Measurements from ENCODE around the gene ZNF792. TPM values are rescaled to one million over a fixed set of nuclear protein-coding genes. Genes with fewer than 3 reads are reported as not detected.

Gene ZNF792
- total RNA-seq, 4 donors from 2014 or later, result 7.3 to 17.3 (median 7.7) TPM

DNA sequence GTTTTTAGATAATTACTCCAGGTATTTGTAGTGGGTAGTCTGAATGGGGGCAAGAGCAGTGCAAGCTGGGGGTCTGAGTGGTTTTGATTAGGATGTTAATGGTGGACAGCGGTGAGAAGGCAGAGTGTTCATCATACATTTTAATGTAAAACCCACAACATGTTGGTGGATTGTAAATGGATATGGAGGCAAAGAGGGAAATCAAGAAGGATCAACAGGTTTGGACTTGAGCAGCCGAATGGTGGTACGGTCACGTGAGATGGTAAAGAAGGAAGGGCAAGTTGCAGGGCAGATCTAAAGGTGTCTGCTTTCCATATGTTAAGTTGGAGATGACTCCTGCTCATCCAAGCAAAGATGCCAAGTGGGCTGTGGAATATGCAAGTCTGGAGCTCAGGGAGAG, 27.8 kb downstream of the ZNF792 start:
- TF ChIP-seq, protein P1, sequence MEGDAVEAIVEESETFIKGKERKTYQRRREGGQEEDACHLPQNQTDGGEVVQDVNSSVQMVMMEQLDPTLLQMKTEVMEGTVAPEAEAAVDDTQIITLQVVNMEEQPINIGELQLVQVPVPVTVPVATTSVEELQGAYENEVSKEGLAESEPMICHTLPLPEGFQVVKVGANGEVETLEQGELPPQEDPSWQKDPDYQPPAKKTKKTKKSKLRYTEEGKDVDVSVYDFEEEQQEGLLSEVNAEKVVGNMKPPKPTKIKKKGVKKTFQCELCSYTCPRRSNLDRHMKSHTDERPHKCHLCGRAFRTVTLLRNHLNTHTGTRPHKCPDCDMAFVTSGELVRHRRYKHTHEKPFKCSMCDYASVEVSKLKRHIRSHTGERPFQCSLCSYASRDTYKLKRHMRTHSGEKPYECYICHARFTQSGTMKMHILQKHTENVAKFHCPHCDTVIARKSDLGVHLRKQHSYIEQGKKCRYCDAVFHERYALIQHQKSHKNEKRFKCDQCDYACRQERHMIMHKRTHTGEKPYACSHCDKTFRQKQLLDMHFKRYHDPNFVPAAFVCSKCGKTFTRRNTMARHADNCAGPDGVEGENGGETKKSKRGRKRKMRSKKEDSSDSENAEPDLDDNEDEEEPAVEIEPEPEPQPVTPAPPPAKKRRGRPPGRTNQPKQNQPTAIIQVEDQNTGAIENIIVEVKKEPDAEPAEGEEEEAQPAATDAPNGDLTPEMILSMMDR (IDR thresholded peaks at IDR 0.05; ENCODE audit: low read depth), result no peak

DNA sequence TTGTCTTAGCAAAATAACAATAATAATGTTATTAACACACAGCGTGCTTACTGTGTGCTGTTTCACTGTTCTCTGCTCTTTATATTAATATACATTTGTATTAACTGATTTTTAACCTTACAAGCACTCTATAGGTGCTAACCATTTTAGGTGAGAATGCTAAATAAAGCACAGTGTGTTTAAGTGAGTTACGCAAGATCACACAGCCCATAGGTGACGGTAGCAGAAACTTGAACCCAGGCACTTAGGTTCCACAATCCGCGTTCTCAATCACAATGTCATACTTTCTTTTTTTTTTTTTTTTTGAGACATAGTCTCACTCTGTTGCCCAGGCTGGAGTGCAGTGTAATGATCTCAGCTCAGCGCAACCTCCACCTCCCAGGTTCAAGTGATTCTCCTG, 31.5 kb downstream of the ZNF792 start:
- TF ChIP-seq, protein P1 (IDR thresholded peaks at IDR 0.05; ENCODE audit: low read depth), result no peak

DNA sequence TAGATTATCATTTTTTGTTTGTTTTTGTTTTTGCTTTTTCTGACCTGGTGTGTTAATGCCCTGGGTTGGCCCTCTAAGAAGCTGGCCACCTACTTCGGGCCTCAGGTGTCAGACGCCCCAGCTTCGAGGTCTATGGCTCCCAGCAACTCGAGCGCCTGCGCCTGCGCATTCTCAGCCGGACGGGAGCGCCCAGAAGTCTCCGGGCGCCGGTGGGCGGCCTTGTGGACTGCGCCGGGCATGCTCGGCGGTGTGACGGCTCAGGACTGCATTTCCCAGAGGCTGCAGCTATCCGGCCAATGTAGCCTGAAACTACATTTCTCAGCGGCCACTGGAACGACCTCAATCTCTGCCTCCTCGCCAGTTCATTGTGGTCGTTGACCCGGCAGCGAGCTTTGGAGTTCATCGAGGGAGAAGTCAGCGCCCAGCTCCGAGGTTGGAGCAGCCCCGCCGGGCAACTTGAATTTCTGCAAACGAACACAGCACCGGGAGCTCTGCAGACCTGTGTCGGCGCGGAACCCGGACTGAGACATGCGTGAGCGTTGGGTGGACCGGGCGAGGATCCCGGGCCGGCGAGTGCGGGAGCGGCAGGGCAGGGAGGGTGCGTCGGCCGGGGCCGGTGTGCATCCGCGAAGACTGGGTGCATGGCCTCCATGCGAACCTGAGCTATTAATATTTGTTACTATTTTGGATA, 37.2 kb downstream of the ZNF792 start, which contains the start of gene ZNF30:
Gene ZNF30, plus strand, starts transcription at position 219 of the 691 bp plus-strand sequence. CDS start 3,045 bp downstream, outside the sequence.
- TF ChIP-seq, protein P1 (IDR thresholded peaks at IDR 0.05; ENCODE audit: low read depth), result no peak

DNA sequence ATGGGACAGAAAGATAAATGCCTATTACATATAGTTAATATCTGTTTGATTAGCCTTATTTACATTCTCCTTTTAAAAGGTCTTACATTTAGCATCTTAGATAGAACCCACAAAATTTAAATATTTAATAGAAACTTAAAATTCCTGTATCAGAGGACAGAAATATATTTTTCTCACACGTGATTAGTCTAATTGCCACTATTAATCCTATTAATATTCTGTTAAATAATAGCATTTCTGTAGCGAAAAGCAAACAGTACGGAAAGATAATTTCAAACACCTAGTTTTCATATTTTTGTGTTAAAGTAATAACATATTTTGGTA, 37.7 kb downstream of the ZNF792 start:
- TF ChIP-seq, protein P1 (IDR thresholded peaks at IDR 0.05; ENCODE audit: low read depth), result no peak

DNA sequence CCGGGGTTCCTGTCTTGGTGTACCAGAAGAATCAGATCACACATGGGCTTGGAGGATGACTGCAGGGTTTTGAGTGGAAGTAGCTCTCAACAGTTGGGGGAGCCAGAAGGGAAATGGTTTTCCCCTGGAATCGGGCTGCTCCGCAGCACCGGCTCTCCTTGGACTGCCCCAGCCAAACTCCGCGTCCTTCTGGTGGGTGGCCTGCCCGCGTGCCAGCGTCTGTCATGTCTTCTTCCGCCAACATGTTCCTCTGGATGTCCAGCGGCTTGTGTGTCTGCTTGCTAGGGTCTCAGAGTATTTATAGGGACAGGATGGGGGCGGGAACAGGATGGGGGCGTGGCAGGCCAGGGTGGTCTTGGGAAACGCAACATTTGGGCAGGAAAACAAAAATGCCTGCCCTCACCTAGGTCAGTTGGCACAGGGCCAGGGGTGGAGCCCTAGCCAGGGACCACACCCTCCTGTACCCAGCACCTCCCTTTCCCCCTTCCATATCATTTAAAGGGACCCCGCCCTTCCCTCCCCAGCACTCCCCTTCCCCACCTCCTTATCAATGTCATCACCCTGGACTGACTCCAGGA, 38.7 kb downstream of the ZNF792 start:
- TF ChIP-seq, protein P1 (IDR thresholded peaks at IDR 0.05; ENCODE audit: low read depth), result no peak

DNA sequence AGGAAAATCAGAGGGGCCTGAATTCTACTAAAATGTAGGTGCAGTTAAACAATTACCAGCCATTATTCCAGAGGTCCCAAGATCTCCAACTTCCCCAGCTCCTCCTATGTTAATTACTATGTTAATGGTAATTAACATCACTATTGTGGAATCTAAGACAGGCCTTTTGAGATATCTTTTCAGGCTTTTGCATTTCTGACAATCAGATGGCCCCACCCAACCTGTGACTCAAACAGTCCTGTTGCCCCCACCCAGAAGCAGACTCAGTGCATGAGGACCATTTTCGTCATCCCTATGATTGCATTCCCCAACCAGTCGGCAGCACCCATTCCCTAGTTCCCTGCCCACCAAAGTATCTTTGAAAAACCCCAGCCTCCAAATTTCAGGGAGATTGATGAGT, 45.8 kb downstream of the ZNF792 start:
- TF ChIP-seq, protein P1 (IDR thresholded peaks at IDR 0.05; ENCODE audit: low read depth), result no peak

DNA sequence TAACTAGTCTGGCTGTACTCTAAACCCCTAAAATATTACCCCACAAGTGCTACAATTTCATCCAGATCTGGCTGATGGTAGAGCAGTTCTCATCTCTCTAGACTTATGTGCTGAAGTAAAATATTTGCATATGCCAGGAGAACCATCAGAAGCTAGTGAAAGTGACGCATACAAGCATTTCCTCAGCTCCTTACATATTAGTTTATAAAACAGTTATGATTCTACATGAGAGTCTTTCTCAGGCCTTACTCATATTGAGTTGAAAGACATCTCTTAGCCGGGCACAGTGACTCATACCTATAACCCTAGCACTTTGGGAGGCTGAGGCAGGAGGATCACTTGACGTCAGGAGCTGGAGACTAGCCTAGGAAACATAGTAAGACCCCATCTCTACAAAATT, 53.3 kb downstream of the ZNF792 start:
- TF ChIP-seq, protein P1 (IDR thresholded peaks at IDR 0.05; ENCODE audit: low read depth), result no peak

Other genes with a start within 250 kb of the ZNF792 start
- gene ZNF181, start 230.0 kb downstream of the ZNF792 start, total RNA-seq, result 10 to 100 TPM; 17.3 to 23.3 (median 21.0) TPM
- 1 to 10 TPM; 4.1 to 5.8 (median 5.7) TPM for gene ZNF599, start 191.0 kb downstream of the ZNF792 start, total RNA-seq
- 1 to 10 TPM; 1.8 to 3.4 (median 2.4) TPM for gene ZNF30, start 37.3 kb downstream of the ZNF792 start, total RNA-seq
- 10 to 100 TPM; 27.6 to 55.9 (median 34.0) TPM for gene GRAMD1A, start 36.1 kb upstream of the ZNF792 start, total RNA-seq
- 10 to 100 TPM in 1 of 4 donors, 1 to 10 TPM in 3; 8.5 to 18.1 (median 9.6) TPM for gene SCN1B, start 66.2 kb upstream of the ZNF792 start, total RNA-seq
- gene HPN, start 77.5 kb upstream of the ZNF792 start, total RNA-seq, result 1 to 10 TPM in 3 of 4 donors, under 1 TPM in 1; 0.17 to 3.8 (median 1.4) TPM
- gene FXYD3, start 151.6 kb upstream of the ZNF792 start, total RNA-seq, result 1 to 10 TPM in 2 of 4 donors, not detected in 2; 1.7 to 2.0 TPM
- gene LGI4, start 170.8 kb upstream of the ZNF792 start, total RNA-seq, result 10 to 100 TPM; 11.6 to 34.1 (median 21.3) TPM
- 100 to 1,000 TPM in 1 of 4 donors, 10 to 100 TPM in 3; 28.7 to 108 (median 37.8) TPM for gene FXYD1, start 174.6 kb upstream of the ZNF792 start, total RNA-seq
- 1 to 10 TPM in 1 of 4 donors, not detected in 3; 1.1 TPM for gene FXYD7, start 179.0 kb upstream of the ZNF792 start, total RNA-seq
- 100 to 1,000 TPM in 1 of 4 donors, 10 to 100 TPM in 3; 43.7 to 120 (median 52.4) TPM for gene FXYD5, start 190.5 kb upstream of the ZNF792 start, total RNA-seq